Measurements from ENCODE around the gene CDC42BPA. TPM values are rescaled to one million over a fixed set of nuclear protein-coding genes. Genes with fewer than 3 reads are reported as not detected.

CDC42BPA gene
- total and polyA plus RNA-seq, 8 donors, result 6.2 to 198 (median 64.5) TPM

GRCh38 chr1:226946841-226947240 is 371.5 kb downstream of the CDC42BPA start:
- Histone ChIP-seq H3K36me3 (peaks cover 0 to 6% (median 4%) of the 10 kb centered on the region in 4 donors), H3K9me3 (no peaks in the 10 kb centered on the region), H3K27ac (peak overlapping the region; percentile 77 to 99 (median 88)), H3K4me1 (peaks cover 51 to 76% (median 70%) of the 10 kb centered on the region in 4 donors), H3K4me3 (peak overlapping the region in 1 of 4 donors; percentile 21), H3K27me3 (no peaks in the 10 kb centered on the region)
- WGBS, 5 donors, result 40 to 75% (median 55%) methylated on average over 1 to 3 of the region's 3 CpGs
- intact Hi-C loops (cut with DNase I; ENCODE audit: low total_unique reads), result no loop called here
- peak in 1 of 2 donors; percentile 36 for DNase-seq
- peak in 1 of 3 donors; percentile 3 for TF ChIP-seq POLR2AphosphoS5 (IDR thresholded peaks at IDR 0.05)
- TF ChIP-seq CTCF (IDR thresholded peaks at IDR 0.05), result no peak

- H3K4me3 ChIP-seq, result peak overlapping the region in 1 of 4 donors; percentile 21
- no peaks in the 10 kb centered on the region for H3K9me3 ChIP-seq
- TF ChIP-seq POLR2A (IDR thresholded peaks at IDR 0.05) (no peak), CTCF (IDR thresholded peaks at IDR 0.05) (no peak), EP300 (IDR thresholded peaks at IDR 0.05) (no peak), POLR2AphosphoS5 (IDR thresholded peaks at IDR 0.05) (no peak)
- H3K4me1 ChIP-seq, result peaks cover 56 to 75% (median 71%) of the 10 kb centered on the region in 4 donors
- DNase-seq, result peak in 1 of 2 donors; percentile 25
- no peaks in the 10 kb centered on the region for H3K27me3 ChIP-seq
- H3K36me3 ChIP-seq, result peaks cover 0 to 6% (median 4%) of the 10 kb centered on the region in 4 donors
- H3K27ac ChIP-seq, result peak overlapping the region; percentile 77 to 99 (median 88)
- 53 to 74% (median 65%) methylated on average over 9 of the region's 9 CpGs for WGBS, 5 donors
- intact Hi-C loops (cut with DNase I; ENCODE audit: low total_unique reads), result no loop called here
Observed at GRCh38 chr1:226946285-226946684, 372.0 kb downstream of the CDC42BPA start.

- 27 to 47% (median 40%) methylated on average over 5 to 8 of the region's 8 CpGs for WGBS, 5 donors
- Histone ChIP-seq H3K27ac (peak overlapping the region; percentile 77 to 99 (median 88)), H3K27me3 (no peaks in the 10 kb centered on the region), H3K9me3 (no peaks in the 10 kb centered on the region), H3K4me1 (peaks cover 60 to 75% (median 71%) of the 10 kb centered on the region in 4 donors), H3K36me3 (peaks cover 0 to 6% (median 4%) of the 10 kb centered on the region in 4 donors), H3K4me3 (peak overlapping the region in 2 of 4 donors; percentile 5 to 21)
- no peak for DNase-seq
- intact Hi-C loops (cut with DNase I; ENCODE audit: low total_unique reads), result no loop called here
- TF ChIP-seq EP300 (IDR thresholded peaks at IDR 0.05), result no peak
- TF ChIP-seq POLR2AphosphoS5 (IDR thresholded peaks at IDR 0.05), result no peak
- peak in 1 of 4 donors; percentile 19 for TF ChIP-seq POLR2A (IDR thresholded peaks at IDR 0.05)
- no peak for TF ChIP-seq CTCF (IDR thresholded peaks at IDR 0.05)
Observed at GRCh38 chr1:226945858-226946245, 372.4 kb downstream of the CDC42BPA start.

- TF ChIP-seq POLR2A (IDR thresholded peaks at IDR 0.05), result no peak
- peak; percentile 34 to 89 (median 77) for TF ChIP-seq POLR2AphosphoS5 (IDR thresholded peaks at IDR 0.05)
- H3K4me3 ChIP-seq, result peak overlapping the region in 2 of 4 donors; percentile 5 to 88
- no peaks in the 10 kb centered on the region for H3K27me3 ChIP-seq
- 21 to 38% (median 32%) methylated on average over 11 to 19 of the region's 19 CpGs for WGBS, 5 donors
- peak overlapping the region; percentile 77 to 99 (median 88) for H3K27ac ChIP-seq
- H3K4me1 ChIP-seq, result peaks cover 62 to 78% (median 69%) of the 10 kb centered on the region in 4 donors
- intact Hi-C loops (cut with DNase I; ENCODE audit: low total_unique reads), result no loop called here
- peak; percentile 91 to 92 for DNase-seq
- peaks cover 0 to 6% (median 4%) of the 10 kb centered on the region in 4 donors for H3K36me3 ChIP-seq
- no peaks in the 10 kb centered on the region for H3K9me3 ChIP-seq
Observed at GRCh38 chr1:226945106-226945857, 373.0 kb downstream of the CDC42BPA start.

Data from stomach (tissue), 9 donors.